Uterus (tissue), 2 donors: ENCODE results near the gene S100A7A.

Experiments used
- CTCF ChIP-seq, 4 experiments: fragments of 200-600 bp in 2 of 4; fragments of 450-650 bp in 2 of 4; sonication (generic) in 2 of 4; IDR thresholded peaks; one replicate each; pipeline ENCODE4 v1.5.1; 2016 to 2019; ENCODE audit warnings: antibody characterized with exemption in 4 of 4, mild to moderate bottlenecking in 2 of 4, moderate library complexity in 1 of 4
- POLR2A ChIP-seq, 2 donors: fragments of 450-650 bp; IDR thresholded peaks; one replicate each; pipeline ENCODE4 v1.6.1; 2016; ENCODE audit warnings: antibody characterized with exemption in 2 of 2, mild to moderate bottlenecking in 1 of 2, moderate library complexity in 1 of 2

GRCh38 chr1:153447498-153448170, 31.3 kb downstream of the S100A7A start:
- no peak for TF ChIP-seq CTCF (IDR thresholded peaks at IDR 0.05)
- no peak for TF ChIP-seq POLR2A (IDR thresholded peaks at IDR 0.05)
